Erythroblast (primary cell): Measurements from ENCODE around the gene ZNF571.

Source experiments
- GATA1 ChIP-seq: IDR thresholded peaks from 2 replicates; pipeline ENCODE4 v1.6.1; 2011; ENCODE audit warnings: low read depth, mild to moderate bottlenecking, control low read depth, low read length, moderate library complexity
- POLR2A ChIP-seq: IDR thresholded peaks from 2 replicates; pipeline ENCODE4 v1.6.1; 2011; ENCODE audit warnings: mild to moderate bottlenecking, low read length

DNA sequence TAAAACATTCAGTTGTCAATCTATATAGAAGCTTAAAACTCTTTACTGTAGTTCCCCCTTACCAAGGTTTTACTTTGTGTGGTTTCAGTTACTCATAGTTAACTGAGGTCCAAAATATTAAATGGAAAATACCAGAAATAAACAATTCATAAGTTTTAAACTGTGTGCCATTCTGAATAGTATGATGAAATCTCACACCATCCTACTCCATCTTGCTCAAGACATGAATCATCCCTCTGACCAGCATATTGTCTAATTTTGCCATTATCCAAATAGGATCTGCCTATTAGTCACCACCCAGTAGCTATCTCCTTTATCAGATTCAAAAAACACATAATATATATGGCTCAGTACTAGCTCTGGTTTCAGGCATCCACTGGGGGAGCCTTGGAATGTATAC is 22.4 kb downstream of the ZNF571 start:
- TF ChIP-seq POLR2A (no peak), GATA1 (no peak)
